ENCODE measurements around the gene FAR2.
"Not testable (repeated sequence)": the region's sequence is repeated elsewhere in the genome, so short reads cannot be mapped to it uniquely, and the experiment has no call there.

Gene FAR2

DNA sequence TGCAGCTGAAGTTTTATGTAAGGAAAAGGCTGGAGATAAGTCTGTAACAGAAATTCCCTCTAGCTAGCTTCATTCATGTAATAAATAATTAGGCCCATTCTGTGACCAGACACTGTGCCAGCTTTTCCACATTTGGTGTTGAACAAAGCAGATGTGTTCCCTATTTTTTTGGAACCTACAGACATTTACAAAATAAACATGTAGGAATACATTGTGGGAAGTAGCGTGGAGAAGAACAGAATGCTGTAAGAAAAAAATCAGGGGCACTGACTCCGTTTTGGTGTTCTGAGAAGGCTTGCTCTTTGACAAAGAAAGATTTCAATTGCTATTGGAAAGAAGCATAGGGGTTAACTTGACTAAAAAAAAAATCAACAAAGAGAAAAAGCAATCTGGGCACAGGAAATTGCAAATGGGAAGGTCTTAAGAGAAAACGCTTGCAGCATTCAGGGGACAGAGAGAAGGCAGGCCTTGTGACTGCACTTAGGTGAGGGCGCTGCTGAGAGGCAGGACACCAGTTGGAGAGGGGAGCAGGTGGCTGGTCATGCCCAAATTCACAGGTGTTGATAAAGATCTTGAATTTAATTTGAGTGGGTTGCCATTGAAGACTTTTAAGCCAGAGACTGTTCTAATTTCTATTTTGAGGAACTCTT, 4.0 kb downstream of the FAR2 start:
- no peak for DNase-seq (ENCODE audit: low read depth)

DNA sequence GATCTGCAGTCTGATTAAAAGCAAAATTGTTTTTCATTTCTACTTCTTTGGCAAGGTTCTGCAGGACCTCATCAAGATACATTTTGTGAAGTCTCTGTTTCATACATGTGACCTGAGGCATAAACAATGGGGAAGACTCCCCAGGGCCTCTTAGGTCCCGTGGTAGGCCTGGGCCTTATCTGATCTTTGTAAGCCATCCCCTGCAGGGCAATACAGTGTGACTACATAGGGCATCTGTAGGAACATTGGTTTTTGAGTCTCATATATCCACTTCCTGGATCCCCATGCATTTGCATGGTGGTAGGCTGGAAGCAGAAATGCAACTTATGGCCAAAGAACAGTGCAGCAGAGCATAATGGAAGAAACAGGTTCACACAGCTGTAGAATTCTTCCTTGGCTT, 6.0 kb downstream of the FAR2 start:
- no peak for DNase-seq (ENCODE audit: low read depth)

DNA sequence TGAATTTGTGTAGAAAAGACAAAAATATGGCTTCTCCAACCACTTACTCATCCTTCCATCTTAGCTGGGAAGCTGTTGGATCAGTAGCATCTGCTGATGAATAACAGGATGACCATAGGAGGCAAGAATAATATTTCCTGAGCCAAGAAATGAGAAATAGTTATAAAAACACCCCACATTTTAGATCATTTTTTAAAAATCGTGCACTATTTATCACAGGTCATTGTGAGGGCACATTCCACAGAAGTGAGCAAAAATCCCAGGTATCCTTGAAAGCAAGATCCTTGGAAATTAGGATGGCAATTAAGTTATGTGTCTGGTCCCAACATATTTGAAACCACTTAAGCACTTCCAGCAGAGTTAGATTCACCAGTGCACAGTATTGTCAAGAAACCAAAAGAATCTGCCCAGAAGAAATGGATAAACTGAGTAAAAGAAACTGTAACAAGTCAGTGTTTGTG, 8.4 kb downstream of the FAR2 start:
- peak; percentile 27 for DNase-seq (ENCODE audit: low read depth)

DNA sequence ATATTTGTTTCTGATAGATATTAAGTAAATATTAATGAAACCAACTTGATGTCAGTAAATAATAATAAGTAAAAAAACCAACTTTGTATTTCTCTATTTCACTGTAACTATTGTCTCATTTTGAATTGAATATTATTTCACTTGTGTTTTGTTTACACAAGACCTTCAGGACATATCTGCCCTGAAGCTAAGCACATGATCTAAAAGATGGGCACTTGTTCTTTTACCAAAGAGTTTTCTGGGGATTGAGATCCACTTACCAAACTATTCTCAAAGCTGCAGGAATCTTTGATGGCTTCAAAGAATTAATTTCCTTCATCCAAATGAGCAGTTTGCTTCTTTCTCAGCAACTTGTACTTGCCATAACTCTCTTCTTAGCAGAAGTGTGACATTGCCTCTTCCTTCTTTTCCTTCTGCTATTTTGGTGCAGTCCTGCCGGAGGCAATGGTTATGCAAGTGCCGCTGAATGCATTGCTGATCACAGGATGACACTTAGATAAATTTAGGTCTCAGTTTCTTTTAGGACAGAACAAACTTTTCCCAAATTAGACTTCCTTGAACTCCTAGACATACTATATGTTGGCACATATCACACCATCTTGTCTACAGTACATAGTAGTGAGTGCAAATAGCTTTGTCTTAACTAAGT, 9.2 kb downstream of the FAR2 start:
- no peak for DNase-seq (ENCODE audit: low read depth)

DNA sequence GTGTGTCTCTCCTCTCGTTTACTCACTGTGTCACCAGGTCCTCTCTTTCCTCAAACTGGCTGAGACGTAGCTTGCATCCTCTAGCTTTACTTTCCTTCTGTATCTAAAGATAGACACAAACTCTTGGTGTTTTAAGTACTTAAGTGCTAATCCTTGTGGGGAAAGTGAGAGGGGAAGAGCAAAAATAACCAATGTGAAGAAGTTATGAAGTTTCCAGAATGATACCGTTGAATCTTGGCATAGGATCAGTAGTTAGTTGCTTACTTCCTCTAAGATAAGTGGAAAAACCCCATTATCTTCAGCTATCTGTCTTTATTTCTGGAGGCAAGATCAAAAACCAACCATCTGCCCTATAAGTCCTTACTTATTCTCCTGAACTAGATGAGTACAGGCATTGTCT, 10.6 kb downstream of the FAR2 start:
- DNase-seq (ENCODE audit: low read depth): no peak

DNA sequence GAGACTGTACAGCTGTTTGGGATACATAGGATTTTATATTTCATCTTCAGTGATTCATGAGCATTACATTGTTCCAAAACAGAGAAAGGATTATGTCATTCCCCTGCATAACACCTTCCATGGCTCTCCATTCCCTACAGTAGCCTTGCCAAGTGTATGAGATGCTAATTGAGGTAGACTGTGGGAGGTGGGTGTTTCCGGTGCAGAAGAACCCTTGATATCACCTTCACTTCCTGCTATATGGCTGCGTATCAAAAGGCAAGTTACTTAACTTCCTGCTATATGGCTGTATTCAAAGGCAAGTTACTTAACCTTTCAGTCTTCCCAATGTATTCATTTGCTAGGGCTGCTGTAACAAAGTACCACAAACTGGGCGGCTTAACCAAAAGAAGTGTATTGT, 11.2 kb downstream of the FAR2 start:
- no peak for DNase-seq (ENCODE audit: low read depth)

DNA sequence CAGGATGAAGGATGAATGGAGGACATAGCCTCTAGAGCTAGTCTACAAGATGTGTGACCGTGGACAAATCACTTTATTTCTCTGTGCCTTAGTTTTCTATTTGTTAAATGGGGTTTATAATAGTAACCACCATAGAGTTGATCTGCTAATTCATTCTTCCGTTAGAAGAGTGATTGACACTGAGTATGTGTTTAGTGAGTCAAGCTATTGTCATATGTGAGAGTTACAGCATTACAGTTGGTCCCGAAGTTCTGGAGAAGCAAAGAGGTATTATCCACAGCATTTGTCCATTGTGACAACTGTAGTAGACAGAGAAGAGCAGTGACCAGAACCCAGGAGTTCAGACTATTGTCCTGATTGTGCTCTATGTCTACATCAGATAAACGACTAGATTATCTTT, 14.1 kb downstream of the FAR2 start:
- no peak for DNase-seq (ENCODE audit: low read depth)

DNA sequence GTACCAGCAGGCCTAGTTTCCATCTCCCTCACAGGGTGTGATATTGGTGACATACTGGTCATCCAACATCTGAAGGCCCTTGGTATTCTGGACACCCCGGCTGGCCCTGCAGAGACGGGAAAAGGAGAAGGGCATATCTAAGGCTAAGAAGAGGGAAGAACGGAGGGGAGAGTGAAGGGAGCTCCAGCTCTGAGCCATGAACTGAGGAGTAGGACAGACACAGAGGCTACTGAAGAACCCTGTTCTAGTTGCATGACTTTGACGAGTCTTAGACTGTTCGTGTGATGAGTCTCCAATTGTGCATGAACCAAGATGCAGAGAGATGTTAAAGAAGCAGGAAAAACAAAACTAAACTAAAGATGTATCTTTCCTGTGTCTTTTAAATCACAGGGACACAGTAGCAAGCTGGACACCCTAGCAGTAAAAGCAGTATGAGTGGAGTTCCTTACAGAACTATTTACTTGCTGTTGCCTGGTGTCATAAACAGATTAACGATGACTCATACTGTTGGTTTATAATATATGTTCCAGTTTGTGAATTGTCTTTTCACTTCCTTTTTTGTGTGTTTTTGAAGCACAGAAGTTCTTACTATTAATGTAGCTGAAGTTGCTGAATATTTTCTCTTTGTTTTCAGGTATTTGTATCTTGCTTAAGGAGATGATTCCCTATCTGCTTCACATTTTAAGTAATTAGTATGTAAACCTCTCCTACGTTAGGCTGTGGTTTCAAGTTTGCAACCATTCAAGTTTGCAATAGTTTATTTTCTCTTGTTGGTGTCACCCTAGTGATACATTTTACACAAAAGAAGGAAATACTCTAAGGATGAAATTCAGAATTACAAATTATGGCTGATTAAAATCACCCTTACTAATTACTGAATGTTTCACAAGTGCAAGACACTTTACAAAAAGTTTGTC, 15.7 kb downstream of the FAR2 start:
- no peak for DNase-seq (ENCODE audit: low read depth)

DNA sequence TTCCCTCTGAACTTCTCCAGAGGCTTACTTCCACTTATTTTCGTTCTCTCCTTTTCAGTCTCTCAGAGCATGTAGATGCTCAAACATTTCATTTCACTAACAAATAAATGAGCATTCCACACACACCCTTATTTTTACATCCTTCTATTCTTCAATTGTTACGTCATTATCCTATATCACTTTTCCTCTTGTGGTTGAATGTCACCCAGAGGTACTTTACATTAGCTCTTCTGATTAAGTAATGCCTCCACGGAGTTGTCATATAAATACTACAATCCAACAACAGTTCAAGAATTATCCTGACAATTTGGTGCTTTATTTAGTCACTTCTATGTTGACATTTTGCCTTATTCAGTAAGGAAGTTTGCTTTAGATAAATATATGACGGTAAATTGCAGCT, 18.4 kb downstream of the FAR2 start:
- no peak for DNase-seq (ENCODE audit: low read depth)

DNA sequence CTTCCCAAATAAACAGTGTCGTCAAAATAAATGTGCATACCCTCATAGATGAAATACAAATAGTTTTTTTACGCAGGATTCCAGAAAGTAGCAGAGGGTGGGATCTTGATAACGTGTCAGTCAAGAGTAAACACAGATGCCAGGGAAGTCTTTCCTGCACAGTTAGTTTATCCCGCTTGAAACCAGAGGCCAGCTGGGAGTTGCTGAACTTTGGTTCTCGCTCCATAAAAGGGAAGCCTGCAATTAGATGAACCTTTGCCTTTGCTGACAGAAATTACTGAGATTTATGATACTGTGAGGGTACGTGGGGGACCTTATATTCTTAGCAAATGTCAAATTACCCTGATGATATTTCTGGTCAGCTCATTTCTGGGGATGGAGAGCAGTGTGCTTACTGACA, 18.9 kb downstream of the FAR2 start:
- DNase-seq (ENCODE audit: low read depth): no peak

DNA sequence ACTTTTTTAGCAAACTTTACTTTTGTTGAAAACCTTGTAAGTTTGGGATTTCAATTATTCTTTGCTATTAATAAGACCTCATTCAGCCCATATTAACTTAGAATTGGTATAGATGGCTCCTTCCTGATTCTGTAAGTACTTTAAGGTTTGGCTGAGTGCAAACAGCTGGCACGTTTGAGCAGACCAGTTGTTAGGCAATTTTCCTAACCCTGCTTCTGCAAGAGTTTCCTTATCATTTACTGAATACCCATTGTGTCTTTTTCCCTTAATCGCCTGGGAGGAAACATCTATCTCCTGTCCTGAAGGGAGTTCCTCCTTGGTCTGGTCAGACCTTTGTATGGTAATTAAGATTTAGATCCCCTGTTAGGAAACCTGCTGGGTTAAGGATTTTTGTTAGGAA, 20.9 kb downstream of the FAR2 start:
- not testable (repeated sequence) for DNase-seq (ENCODE audit: low read depth)

DNA sequence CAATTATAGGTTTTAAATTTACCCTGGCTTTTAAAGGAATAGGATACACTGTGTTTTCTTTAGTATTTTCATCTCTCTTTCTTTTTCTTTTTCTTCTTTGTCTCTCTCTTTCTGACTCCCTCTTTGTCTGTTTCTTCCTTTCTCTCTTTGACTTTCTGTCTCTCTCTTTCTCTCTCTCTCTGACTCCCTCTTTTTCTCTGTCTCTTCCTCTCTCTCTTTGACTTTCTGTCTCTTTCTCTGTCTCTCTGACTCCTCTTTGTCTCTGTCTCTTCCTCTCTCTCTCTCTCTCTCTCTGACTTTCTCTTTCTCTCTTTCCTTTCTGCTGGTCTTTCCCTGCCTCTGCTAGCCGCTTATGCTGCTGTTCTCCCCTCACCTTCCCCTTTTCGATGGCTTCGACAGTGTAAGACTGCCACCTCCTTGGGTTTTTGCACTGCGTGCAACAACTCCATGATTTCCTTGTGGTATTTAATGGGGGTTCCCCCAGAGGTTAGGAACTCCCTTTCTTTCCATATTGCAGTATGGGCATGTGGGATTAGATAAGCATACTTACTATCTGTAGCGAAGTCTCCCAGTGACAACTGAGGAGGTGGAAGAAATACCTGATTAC, 21.5 kb downstream of the FAR2 start:
- DNase-seq (ENCODE audit: low read depth): not testable (repeated sequence)

DNA sequence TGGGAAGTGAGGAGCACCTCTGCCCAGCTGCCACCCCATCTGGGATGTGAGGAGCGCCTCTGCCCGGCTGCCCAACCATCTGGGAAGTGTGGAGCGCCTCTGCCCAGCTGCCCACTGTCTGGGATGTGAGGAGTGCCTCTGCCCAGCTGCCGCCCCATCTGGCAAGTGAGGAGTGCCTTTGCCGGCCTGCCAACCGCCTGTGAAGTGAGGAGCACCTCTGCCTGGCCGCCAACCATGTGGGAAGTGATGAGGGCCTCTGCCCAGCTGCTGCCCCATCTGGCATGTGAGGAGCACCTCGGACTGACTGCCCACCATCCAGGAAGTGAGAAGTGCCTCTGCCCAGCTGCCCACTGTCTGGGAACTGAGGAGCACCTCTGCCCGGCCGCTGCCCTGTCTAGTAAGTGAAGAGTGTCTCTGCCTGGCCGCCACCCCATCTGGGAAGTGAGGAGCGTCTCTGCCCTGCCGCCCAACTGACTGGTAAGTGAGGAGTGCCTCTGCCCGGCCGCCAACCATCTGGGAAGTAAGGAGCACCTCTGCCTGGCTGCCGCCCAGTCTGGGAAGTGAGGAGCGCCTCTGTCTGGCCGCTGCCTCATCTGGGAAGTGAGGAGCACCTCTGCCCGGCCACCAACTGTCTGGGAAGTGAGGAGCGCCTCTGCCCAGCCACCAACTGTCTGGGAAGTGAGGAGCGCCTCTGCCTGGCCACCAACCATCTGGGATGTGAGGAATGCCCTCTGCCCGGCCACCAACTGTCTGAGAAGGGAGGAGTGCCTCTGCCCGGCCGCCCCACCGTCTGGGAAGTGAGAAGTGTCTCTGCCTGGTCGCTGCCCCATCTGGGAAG, 22.6 kb downstream of the FAR2 start:
- DNase-seq (ENCODE audit: low read depth): no peak

DNA sequence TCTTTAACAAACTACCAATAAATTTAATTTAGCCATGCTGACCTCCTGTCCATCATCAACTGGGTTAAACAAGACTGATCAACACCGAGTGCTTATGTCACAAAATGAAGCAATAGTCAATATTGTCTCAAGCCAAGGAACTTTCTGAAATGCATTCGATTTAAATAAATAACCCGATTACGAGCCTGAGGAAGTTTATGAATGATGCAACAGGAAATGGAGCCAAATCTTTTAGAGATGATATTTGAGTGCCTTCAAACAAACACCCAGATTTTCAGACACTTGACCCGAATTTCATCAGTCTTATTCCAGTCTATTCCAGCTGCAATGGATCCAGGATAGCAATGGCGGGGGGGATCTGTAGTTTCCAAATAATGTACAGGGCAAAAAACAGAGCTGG, 27.9 kb downstream of the FAR2 start:
- no peak for DNase-seq (ENCODE audit: low read depth)

DNA sequence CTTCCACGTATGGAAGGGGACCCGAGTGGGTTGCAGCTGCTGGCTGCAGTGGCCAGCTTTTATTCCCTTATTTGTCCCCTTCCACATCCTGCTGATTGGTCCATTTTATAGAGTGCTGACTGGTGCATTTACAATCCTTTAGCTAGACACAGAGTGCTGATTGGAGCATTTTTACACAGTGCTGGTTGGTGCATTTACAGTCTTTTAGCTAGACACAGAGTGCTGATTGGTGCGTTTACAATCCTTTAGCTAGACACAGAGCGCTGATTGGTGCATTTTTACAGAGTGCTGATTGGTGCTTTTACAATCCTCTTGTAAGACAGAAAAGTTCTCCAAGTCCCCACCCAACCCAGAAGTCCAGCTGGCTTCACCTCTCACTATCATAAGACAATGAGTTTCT, 33.2 kb downstream of the FAR2 start:
- not testable (repeated sequence) for DNase-seq (ENCODE audit: low read depth)

DNA sequence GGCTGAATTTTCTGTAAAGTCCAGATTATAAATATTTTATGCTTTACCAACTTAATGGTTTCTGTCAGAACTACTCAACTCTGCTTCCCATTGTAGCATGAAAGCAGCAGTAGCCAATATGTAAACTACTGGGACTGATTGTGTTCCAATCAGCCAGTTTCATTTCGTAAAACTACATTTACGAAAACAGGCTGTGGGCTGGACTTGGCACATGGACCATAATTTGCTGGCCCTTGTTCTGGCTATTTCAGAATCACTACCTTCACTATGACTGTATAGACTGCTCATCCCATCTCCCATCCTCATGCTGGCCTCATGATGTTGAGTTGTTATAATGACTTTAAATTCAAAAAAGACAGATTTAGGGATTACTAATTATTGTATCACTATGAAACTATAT, 38.7 kb downstream of the FAR2 start:
- no peak for DNase-seq (ENCODE audit: low read depth)

DNA sequence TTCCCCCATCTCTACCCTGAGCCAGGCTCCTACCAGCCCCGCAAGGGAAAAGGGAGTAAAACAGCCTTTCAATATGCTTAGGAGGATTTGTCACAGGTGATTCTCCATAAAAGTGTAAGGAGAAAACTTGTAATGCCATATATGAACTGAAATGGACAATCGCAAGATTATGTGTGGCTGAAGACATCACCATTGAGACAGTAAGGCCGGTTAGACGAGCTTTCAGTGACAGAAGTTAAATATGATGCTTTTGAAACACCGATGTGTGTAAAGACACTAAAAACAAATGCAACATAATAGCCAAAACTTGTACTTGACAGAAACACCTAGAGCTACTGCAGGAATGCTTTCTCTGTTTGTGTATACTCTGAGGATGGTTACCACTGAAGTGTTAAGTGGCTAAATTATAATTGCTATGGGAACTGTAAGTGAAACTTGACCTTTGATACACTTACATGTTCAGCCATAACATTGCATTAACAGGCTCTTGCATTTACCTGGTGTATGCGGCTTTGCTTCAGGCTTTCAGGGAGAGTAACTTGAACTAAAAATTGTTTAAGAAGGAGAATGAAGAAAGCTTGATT, 42.3 kb downstream of the FAR2 start:
- no peak for DNase-seq (ENCODE audit: low read depth)

DNA sequence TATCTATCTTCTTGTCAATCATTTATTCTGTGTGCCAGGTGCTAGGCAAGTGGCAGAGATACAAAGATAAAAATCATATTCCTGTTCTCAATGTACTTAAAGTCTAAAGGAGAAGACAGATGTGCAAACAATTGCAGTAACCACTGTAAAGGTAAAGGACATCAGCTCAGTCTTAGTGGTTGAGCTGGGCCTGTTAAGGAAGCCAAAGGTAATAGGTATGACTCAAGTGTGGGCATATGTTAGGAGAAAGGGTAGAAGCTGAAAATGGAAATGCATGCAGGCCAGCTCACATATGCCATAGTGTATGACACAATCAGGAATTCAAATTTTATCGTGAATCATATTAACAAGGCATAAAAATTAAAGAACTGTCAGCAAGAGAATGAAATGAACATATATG, 49.8 kb downstream of the FAR2 start:
- DNase-seq (ENCODE audit: low read depth): no peak

DNA sequence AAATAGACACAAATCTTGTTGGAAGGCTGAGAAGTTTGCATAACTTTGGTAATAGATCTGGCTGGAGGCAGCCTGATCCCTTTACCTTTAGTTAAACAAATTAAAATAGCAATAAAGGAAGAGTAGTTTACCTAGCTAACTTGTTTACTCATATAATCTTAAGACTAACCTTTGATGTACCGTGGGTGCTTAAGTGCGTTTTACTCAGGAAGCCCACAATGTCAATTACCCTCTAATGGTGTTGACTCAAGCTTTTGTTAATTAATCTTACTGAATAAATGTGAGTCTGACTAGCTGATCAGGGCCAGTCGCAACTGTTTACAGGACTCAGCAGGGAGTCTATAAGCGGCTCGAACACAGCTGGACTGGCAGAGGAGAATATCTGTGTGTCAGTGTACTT, 51.5 kb downstream of the FAR2 start:
- DNase-seq (ENCODE audit: low read depth): no peak

DNA sequence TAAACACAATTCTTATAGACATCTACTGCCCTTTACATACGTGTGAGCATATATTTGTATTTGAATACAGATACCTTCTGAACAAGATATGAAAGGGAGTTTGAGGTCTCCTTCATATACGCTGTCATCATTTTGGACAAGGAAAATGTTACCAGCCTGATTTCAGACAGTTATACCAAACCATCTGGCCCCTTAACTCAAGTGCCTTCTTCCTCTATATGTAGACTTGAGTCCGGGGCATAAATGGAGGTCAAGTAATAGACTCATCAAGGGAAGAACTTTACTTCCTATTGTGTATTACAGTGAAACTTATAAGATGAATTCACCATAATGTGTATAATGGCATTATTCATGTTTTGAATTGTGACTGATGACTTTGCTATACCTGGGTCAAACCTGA, 52.2 kb downstream of the FAR2 start:
- DNase-seq (ENCODE audit: low read depth): no peak

DNA sequence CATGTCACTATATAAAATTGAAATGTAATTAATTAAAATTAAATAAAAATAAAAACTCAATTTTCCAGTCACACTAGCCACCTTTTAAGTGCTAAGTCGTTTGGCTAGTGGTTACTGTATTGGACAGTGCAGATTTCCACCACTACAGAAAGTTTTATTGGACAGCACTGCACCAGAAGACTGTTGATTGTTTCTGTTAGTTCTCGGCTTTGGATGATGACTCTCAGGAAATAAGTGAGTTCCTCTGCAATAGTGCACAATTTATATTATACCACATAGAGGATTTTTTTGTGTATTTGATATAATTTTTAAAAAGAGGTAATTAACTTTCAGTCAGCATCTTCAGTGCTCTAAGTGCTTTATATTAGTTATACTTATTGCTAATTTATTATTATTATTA, 52.7 kb downstream of the FAR2 start:
- DNase-seq (ENCODE audit: low read depth): no peak

Data from HS-27A (cell line).